GM12878 (cell line): ENCODE measurements around the gene ARRDC1. TPM values are rescaled to one million over a fixed set of nuclear protein-coding genes. Genes with fewer than 3 reads are reported as not detected.
A peak's percentile ranks its signal among the peaks of the same experiment; 100 is the strongest.

Source experiments
- ATF2 ChIP-seq: IDR thresholded peaks from 2 replicates; pipeline ENCODE4 v1.6.1; 2012; ENCODE audit warnings: low read length, inconsistent platforms
- BCL3 ChIP-seq: IDR thresholded peaks from 2 replicates; pipeline ENCODE4 v1.6.1; 2011; ENCODE audit warnings: borderline replicate concordance, low read depth, mild to moderate bottlenecking, moderate library complexity, low read length; ENCODE audit not compliant: insufficient read depth, poor library complexity, severe bottlenecking
- CTCF ChIP-seq, 3 experiments: IDR thresholded peaks in 2 of 3; conservative IDR thresholded peaks in 1 of 3; 2 replicates each; pipeline ENCODE4 v1.5.1; 2011; ENCODE audit warnings: low read depth in 3 of 3, low read length in 3 of 3, mild to moderate bottlenecking in 3 of 3, control low read depth in 2 of 3, moderate library complexity in 2 of 3, inconsistent platforms in 1 of 3, mixed read lengths in 1 of 3; ENCODE audit not compliant: control insufficient read depth in 2 of 3, insufficient read depth in 1 of 3; ENCODE audit errors: extremely low read depth in 1 of 3
- GATAD2B ChIP-seq: fragments of 450-650 bp; conservative IDR thresholded peaks from 2 replicates; pipeline ENCODE4 v1.6.1; 2017; ENCODE audit warnings: low read depth, mild to moderate bottlenecking, moderate library complexity
- IRF3 ChIP-seq: fragments of 450-650 bp; IDR thresholded peaks from 2 replicates; pipeline ENCODE4 v1.6.1; 2014; ENCODE audit warnings: mild to moderate bottlenecking
- MEF2A ChIP-seq: IDR thresholded peaks from 2 replicates; pipeline ENCODE4 v1.6.1; 2011; ENCODE audit warnings: low read depth, mild to moderate bottlenecking, low read length, moderate library complexity; ENCODE audit not compliant: insufficient read depth
- MYB ChIP-seq: fragments of 150-350 bp; IDR thresholded peaks from 2 replicates; pipeline ENCODE4 v1.6.1; 2014; ENCODE audit warnings: mild to moderate bottlenecking, low read depth, low read length, borderline replicate concordance
- PAX8 ChIP-seq: fragments of 450-650 bp; IDR thresholded peaks from 2 replicates; pipeline ENCODE4 v1.6.1; 2017; ENCODE audit warnings: mild to moderate bottlenecking, moderate library complexity
- RFX5 ChIP-seq: IDR thresholded peaks from 2 replicates; pipeline ENCODE4 v1.6.1; 2011; ENCODE audit warnings: low read depth, low read length, improper control_type of control experiment
- RUNX3 ChIP-seq: IDR thresholded peaks from 2 replicates; pipeline ENCODE4 v1.6.1; 2012; ENCODE audit warnings: low read length, inconsistent platforms
- SUZ12 ChIP-seq: fragments of 200-600 bp; sonication (generic); IDR thresholded peaks from one replicate; pipeline ENCODE4 v1.6.1; 2018; ENCODE audit warnings: antibody characterized with exemption, mild to moderate bottlenecking; ENCODE audit not compliant: unreplicated experiment
- TCF3 ChIP-seq: IDR thresholded peaks from 2 replicates; pipeline ENCODE4 v1.6.1; 2012; ENCODE audit warnings: low read depth, mild to moderate bottlenecking, low read length, borderline replicate concordance; ENCODE audit not compliant: insufficient read depth
- ZNF622 ChIP-seq: fragments of 450-650 bp; IDR thresholded peaks from 2 replicates; pipeline ENCODE4 v1.6.1; 2017; ENCODE audit warnings: mild to moderate bottlenecking, inconsistent platforms
- polyA plus RNA-seq, 11 experiments: library from polyadenylated mRNA; depleted of rRNA in 4 of 11; unstranded in 6 of 11; stranded (reverse) in 5 of 11; fragments of >200 nt; fragmentation: Nextera tagmentation in 4 of 11; fragmentation: Illumina TruSeq in 1 of 11; extraction: Ambion mirVana in 4 of 11; extraction: Trizol in 1 of 11; gene quantifications; 1 replicate in 1 of 11; 2 replicates in 10 of 11; pipeline versions ENCODE4 v1.2.1 to v1.2.3, GENCODE V29; 2011 to 2016; ENCODE audit warnings: inconsistent platforms in 2 of 11, missing spikeins in 2 of 11, low read depth in 1 of 11
- total RNA-seq, 4 experiments: library from RNA; depleted of rRNA in 3 of 4; stranded (reverse); fragments of >200 nt in 3 of 4; fragmentation: Illumina TruSeq in 1 of 4; extraction: Trizol in 1 of 4; gene quantifications; 2 replicates each; pipeline versions ENCODE4 v1.2.1 to v1.2.3, GENCODE V29; 2013 to 2021

Gene ARRDC1
- total and polyA plus RNA-seq, 10 of the 15 experiments (the other 5 are each of a cell fraction or from before 2014, with no cell fraction given), result 0.23 to 34.4 (median 20.9) TPM

GRCh38 chr9:137618105-137619067, 12.9 kb downstream of the ARRDC1 start, which contains the start of gene EHMT1 (continued):
- TF ChIP-seq BCL3 (peak; percentile 82), PAX8 (no peak), CTCF (IDR thresholded peaks at IDR 0.05 in 2 of 3, conservative IDR thresholded peaks at IDR 0.05 in 1 of 3; ENCODE audit: control insufficient read depth in 2 of 3, extremely low read depth in 1 of 3, insufficient read depth in 1 of 3, low read depth in 3 of 3, low read length in 3 of 3) (no peak), RUNX3 (peak; percentile 40), MYB (no peak), TCF3 (no peak), MEF2A (no peak), GATAD2B (0 out of 2 replicates have a peak, but pooled peaks have one; percentile 68), ATF2 (no peak; the same call in 1 of the 2 replicates), SUZ12 (no peak), RFX5 (no peak), IRF3 (no peak), ZNF622 (no peak)
